OCI-LY1 (cell line): ENCODE measurements around the gene HAO2.

Experiments used
- CTCF ChIP-seq: fragments of 200-600 bp; sonication (generic), shearing (Covaris generic); IDR thresholded peaks from 2 replicates; pipeline ENCODE4 v1.5.1; 2017; ENCODE audit warnings: mild to moderate bottlenecking, antibody characterized with exemption, low read length, moderate library complexity, mixed read lengths
- EZH2 ChIP-seq: fragments of 200-600 bp; sonication (generic), shearing (Covaris generic); IDR thresholded peaks from 2 replicates; pipeline ENCODE4 v1.8.0; 2017; ENCODE audit warnings: borderline replicate concordance, mixed run types, mild to moderate bottlenecking, antibody characterized with exemption, low read length, moderate library complexity, mixed read lengths

DNA sequence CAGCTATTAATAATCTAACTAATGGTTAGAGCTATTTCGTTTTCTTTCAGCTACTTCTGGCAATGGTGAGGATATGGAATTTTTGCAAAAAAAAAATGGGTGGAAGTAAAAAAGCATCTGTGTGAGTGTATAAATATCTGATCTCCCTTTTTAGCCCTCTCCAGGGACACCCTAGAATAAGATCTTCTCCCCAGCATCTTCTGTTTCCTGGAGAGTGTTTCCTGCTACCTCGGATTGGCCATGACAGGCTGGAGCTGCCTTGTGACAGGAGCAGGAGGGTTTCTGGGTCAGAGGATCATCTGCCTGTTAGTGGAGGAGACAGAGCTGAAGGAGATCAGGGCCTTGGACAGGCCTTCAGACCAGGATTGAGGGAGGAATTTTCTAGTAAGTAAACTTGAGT, 70.2 kb downstream of the HAO2 start:
- TF ChIP-seq EZH2, result no peak
- TF ChIP-seq CTCF, result no peak
